Transverse colon (tissue), 4 donors: ENCODE results near the gene COPRS.

Experiments used
- CTCF ChIP-seq, 5 experiments: fragments of 200-600 bp in 3 of 5; fragments of 450-650 bp in 2 of 5; sonication (generic) in 3 of 5; IDR thresholded peaks; 1 replicate in 2 of 5; 2 replicates in 3 of 5; pipeline ENCODE4 v1.5.1; 2016 to 2017; ENCODE audit warnings: antibody characterized with exemption in 5 of 5, inconsistent platforms in 3 of 5, mild to moderate bottlenecking in 2 of 5, moderate library complexity in 1 of 5
- POLR2AphosphoS5 ChIP-seq, 3 donors: sonication (generic); formaldehyde crosslinking; IDR thresholded peaks; one replicate each; pipeline ENCODE4 v1.6.1; 2016; ENCODE audit warnings: antibody characterized with exemption in 3 of 3

- no peak for TF ChIP-seq CTCF (IDR thresholded peaks at IDR 0.05)
- no peak for TF ChIP-seq POLR2AphosphoS5 (IDR thresholded peaks at IDR 0.05)
Observed at GRCh38 chr17:31824766-31825360, 34.2 kb downstream of the COPRS start.
